GM12891 (cell line): ENCODE results near the gene HK1.

Experiments
- PAX5 ChIP-seq: IDR thresholded peaks from 2 replicates; pipeline ENCODE4 v1.6.1; 2011; ENCODE audit warnings: low read length, moderate library complexity, mild to moderate bottlenecking; ENCODE audit not compliant: insufficient read depth, severe bottlenecking
- POLR2A ChIP-seq: IDR thresholded peaks from 2 replicates; pipeline ENCODE4 v1.6.1; 2011; ENCODE audit warnings: low read depth, low read length, control low read depth
- POLR2AphosphoS5 ChIP-seq: IDR thresholded peaks from 2 replicates; pipeline ENCODE4 v1.6.1; 2011; ENCODE audit warnings: low read depth, low read length, control low read depth
- POU2F2 ChIP-seq: IDR thresholded peaks from 2 replicates; pipeline ENCODE4 v1.6.1; 2011; ENCODE audit warnings: low read depth, mild to moderate bottlenecking, control low read depth, low read length, moderate library complexity
- SPI1 ChIP-seq: IDR thresholded peaks from 2 replicates; pipeline ENCODE4 v1.6.1; 2011; ENCODE audit warnings: low read depth, low read length, control low read depth
- TAF1 ChIP-seq: IDR thresholded peaks from 2 replicates; pipeline ENCODE4 v1.6.1; 2011; ENCODE audit warnings: low read depth, low read length, control low read depth

- TF ChIP-seq POLR2A (no peak), POLR2AphosphoS5 (no peak), SPI1 (no peak), TAF1 (no peak), POU2F2 (no peak), PAX5 (no peak)
Observed at GRCh38 chr10:69437321-69438259, 159.3 kb downstream of the HK1 start.
